HCT116 (cell line): ENCODE results near the gene DAPP1.

Experiments used
- POLR2A ChIP-seq: IDR thresholded peaks from 2 replicates; pipeline ENCODE4 v1.7.0; 2011; ENCODE audit warnings: borderline replicate concordance; ENCODE audit not compliant: insufficient read depth, insufficient read length; ENCODE audit errors: extremely low read depth
- POLR2AphosphoS5 ChIP-seq: IDR thresholded peaks from 2 replicates; pipeline ENCODE4 v1.6.1; 2011; ENCODE audit warnings: mild to moderate bottlenecking, low read depth, low read length, moderate library complexity
- YY1 ChIP-seq: IDR thresholded peaks from 2 replicates; pipeline ENCODE4 v1.6.1; 2011; ENCODE audit warnings: low read length, low read depth, moderate library complexity, mild to moderate bottlenecking; ENCODE audit not compliant: insufficient replicate concordance; ENCODE audit errors: extremely low read depth
- ZFX ChIP-seq: fragments of 450-650 bp; IDR thresholded peaks from 2 replicates; pipeline ENCODE4 v1.6.1; 2017
- TF ChIP-seq, protein P1 (sequence below), 3 experiments: fragments of 200-600 bp in 1 of 3; sonication (generic) in 1 of 3; IDR thresholded peaks in 2 of 3; conservative IDR thresholded peaks in 1 of 3; 2 replicates each; pipeline ENCODE4 v1.5.1; 2012 to 2017; ENCODE audit warnings: low read depth in 2 of 3, low read length in 2 of 3, antibody characterized with exemption in 1 of 3, borderline replicate concordance in 1 of 3, control low read depth in 1 of 3, mild to moderate bottlenecking in 1 of 3, mixed read lengths in 1 of 3, mixed run types in 1 of 3, moderate library complexity in 1 of 3; ENCODE audit not compliant: insufficient read depth in 1 of 3
- TF ChIP-seq, protein P2 (sequence below): IDR thresholded peaks from 2 replicates; pipeline ENCODE4 v1.6.1; 2012; ENCODE audit warnings: low read depth

DNA sequence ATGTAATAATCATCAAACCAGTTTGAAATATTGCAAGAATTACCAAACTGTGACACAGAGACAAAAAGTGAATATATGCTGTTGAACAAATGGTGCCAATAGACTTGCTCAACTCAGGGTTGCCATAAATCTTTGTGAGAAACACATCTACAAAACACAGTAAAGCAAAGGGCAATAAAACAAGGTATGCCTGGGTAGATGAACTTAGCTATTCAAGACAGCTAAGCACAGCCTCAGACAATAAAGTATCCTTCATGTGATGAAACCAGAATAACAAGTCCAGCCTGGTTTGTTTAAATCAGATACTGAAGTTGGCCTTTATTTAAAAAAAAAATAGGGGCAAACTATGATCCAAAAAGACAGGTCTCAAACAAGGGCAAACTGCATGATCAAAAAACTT is 58.4 kb downstream of the DAPP1 start:
- no peak for TF ChIP-seq POLR2AphosphoS5
- TF ChIP-seq, protein P1, sequence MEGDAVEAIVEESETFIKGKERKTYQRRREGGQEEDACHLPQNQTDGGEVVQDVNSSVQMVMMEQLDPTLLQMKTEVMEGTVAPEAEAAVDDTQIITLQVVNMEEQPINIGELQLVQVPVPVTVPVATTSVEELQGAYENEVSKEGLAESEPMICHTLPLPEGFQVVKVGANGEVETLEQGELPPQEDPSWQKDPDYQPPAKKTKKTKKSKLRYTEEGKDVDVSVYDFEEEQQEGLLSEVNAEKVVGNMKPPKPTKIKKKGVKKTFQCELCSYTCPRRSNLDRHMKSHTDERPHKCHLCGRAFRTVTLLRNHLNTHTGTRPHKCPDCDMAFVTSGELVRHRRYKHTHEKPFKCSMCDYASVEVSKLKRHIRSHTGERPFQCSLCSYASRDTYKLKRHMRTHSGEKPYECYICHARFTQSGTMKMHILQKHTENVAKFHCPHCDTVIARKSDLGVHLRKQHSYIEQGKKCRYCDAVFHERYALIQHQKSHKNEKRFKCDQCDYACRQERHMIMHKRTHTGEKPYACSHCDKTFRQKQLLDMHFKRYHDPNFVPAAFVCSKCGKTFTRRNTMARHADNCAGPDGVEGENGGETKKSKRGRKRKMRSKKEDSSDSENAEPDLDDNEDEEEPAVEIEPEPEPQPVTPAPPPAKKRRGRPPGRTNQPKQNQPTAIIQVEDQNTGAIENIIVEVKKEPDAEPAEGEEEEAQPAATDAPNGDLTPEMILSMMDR (IDR thresholded peaks at IDR 0.05 in 2 of 3, conservative IDR thresholded peaks at IDR 0.05 in 1 of 3; ENCODE audit: borderline replicate concordance in 1 of 3, insufficient read depth in 1 of 3, low read depth in 2 of 3, low read length in 2 of 3) = no peak
- TF ChIP-seq ZFX = no peak
- no peak for TF ChIP-seq YY1
- TF ChIP-seq, protein P2, sequence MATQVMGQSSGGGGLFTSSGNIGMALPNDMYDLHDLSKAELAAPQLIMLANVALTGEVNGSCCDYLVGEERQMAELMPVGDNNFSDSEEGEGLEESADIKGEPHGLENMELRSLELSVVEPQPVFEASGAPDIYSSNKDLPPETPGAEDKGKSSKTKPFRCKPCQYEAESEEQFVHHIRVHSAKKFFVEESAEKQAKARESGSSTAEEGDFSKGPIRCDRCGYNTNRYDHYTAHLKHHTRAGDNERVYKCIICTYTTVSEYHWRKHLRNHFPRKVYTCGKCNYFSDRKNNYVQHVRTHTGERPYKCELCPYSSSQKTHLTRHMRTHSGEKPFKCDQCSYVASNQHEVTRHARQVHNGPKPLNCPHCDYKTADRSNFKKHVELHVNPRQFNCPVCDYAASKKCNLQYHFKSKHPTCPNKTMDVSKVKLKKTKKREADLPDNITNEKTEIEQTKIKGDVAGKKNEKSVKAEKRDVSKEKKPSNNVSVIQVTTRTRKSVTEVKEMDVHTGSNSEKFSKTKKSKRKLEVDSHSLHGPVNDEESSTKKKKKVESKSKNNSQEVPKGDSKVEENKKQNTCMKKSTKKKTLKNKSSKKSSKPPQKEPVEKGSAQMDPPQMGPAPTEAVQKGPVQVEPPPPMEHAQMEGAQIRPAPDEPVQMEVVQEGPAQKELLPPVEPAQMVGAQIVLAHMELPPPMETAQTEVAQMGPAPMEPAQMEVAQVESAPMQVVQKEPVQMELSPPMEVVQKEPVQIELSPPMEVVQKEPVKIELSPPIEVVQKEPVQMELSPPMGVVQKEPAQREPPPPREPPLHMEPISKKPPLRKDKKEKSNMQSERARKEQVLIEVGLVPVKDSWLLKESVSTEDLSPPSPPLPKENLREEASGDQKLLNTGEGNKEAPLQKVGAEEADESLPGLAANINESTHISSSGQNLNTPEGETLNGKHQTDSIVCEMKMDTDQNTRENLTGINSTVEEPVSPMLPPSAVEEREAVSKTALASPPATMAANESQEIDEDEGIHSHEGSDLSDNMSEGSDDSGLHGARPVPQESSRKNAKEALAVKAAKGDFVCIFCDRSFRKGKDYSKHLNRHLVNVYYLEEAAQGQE = no peak
- no peak for TF ChIP-seq POLR2A
